IPS-15b (cell line): Measurements from ENCODE around the gene ACTRT2.

Source experiments
- H3K27me3 ChIP-seq: one replicate; pipeline ENCODE4 v1.6.1; 2013; ENCODE audit warnings: low read length; ENCODE audit not compliant: control insufficient read depth, insufficient read depth
- H3K36me3 ChIP-seq: one replicate; pipeline ENCODE4 v1.6.1; 2013; ENCODE audit warnings: low read length; ENCODE audit not compliant: control insufficient read depth, insufficient read depth
- H3K4me1 ChIP-seq: one replicate; pipeline ENCODE4 v1.6.1; 2013; ENCODE audit warnings: mild to moderate bottlenecking, low read length; ENCODE audit not compliant: control insufficient read depth, insufficient read depth
- H3K4me3 ChIP-seq: one replicate; pipeline ENCODE4 v1.5.1; 2013; ENCODE audit warnings: low read depth, low read length
- H3K9ac ChIP-seq: one replicate; pipeline ENCODE4 v1.6.1; 2013; ENCODE audit warnings: low read depth, mild to moderate bottlenecking, low read length
- H3K9me3 ChIP-seq: one replicate; pipeline ENCODE4 v1.6.1; 2013; ENCODE audit warnings: mild to moderate bottlenecking, low read length; ENCODE audit not compliant: control insufficient read depth, insufficient read depth

Gene ACTRT2

GRCh38 chr1:3009556-3009955 lies 11.7 kb upstream of the ACTRT2 start:
- Histone ChIP-seq H3K4me1 (no peaks in the 10 kb centered on the region), H3K36me3 (no peaks in the 10 kb centered on the region), H3K27me3 (peaks cover 7% of the 10 kb centered on the region), H3K9me3 (peaks cover 4% of the 10 kb centered on the region), H3K4me3 (no peak overlapping the region), H3K9ac (no peak overlapping the region)

DNA sequence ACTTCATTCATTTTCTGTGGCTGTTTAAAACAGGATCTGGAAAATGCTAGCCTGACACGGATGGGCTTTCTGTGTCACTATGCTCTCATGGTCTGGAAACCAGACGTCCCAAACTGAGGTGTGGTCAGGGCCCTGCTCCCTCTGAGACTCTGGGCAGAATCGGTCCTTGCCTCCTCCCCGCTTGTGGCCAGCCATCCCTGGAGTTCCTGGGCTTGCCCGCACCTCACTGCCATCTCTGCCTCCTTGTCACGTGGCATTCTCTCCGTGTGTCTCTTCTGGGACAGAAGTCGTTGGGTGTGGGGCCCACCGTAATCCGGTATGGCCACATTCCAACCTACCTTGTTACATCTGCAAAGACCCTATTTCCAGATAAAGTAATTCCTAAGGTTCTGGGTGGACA lies 10.1 kb upstream of the ACTRT2 start:
- H3K9me3 ChIP-seq = peaks cover 4% of the 10 kb centered on the region
- peaks cover 7% of the 10 kb centered on the region for H3K27me3 ChIP-seq
- H3K4me1 ChIP-seq = no peaks in the 10 kb centered on the region

GRCh38 chr1:3011631-3012455 lies 9.4 kb upstream of the ACTRT2 start:
- no peak overlapping the region for H3K4me3 ChIP-seq
- H3K4me1 ChIP-seq = no peaks in the 10 kb centered on the region
- H3K9ac ChIP-seq = no peak overlapping the region
- H3K27me3 ChIP-seq = peaks cover 7% of the 10 kb centered on the region
- peaks cover 4% of the 10 kb centered on the region for H3K9me3 ChIP-seq
- H3K36me3 ChIP-seq = no peaks in the 10 kb centered on the region

More for the DNA sequence above, 10.1 kb upstream of the ACTRT2 start:
- Histone ChIP-seq H3K9ac (no peak overlapping the region), H3K36me3 (no peaks in the 10 kb centered on the region), H3K4me3 (no peak overlapping the region)

DNA sequence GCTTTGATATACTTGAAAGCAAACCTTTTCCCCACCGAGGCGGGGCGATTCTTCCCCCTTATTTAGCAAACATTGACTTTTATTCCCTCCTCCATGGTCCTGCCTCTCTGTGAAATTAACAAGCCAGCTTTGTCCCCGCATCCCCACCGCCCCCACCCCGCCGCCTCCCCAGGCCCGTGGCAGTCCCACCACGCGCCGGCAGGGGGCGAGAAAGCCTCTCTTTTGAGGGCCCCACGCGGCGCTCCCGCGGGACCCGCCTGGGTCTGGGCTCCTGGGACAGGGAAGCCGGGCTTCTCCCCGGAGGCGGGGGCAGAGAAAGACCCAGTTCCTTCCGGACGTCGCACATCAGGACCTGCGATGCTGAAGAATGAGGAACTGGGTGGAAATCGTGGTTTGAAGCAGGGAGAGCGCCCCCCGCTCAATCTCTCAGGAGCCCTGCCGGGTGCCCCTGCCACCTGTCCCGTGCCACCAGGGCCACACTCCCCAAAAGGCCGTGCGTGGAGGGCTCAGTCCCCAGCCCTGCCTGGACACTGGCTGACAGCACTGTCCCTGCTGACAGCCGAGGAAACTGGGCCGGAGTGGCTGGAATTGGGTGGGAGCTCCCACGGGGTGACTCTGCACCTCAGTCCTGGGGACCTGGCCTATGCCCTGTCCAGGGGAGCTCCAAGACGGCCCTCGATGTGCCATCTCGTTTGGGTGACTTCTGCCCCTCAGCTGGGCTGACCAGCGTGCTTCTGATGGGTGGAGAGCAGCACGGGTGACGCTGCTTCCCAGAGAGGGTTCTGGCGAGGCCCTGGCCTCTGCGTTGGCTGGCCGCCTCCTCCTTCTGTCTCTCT lies 8.6 kb upstream of the ACTRT2 start:
- Histone ChIP-seq H3K4me3 (no peak overlapping the region), H3K4me1 (no peaks in the 10 kb centered on the region), H3K36me3 (no peaks in the 10 kb centered on the region), H3K9ac (no peak overlapping the region), H3K9me3 (peaks cover 4% of the 10 kb centered on the region), H3K27me3 (peaks cover 7% of the 10 kb centered on the region)

DNA sequence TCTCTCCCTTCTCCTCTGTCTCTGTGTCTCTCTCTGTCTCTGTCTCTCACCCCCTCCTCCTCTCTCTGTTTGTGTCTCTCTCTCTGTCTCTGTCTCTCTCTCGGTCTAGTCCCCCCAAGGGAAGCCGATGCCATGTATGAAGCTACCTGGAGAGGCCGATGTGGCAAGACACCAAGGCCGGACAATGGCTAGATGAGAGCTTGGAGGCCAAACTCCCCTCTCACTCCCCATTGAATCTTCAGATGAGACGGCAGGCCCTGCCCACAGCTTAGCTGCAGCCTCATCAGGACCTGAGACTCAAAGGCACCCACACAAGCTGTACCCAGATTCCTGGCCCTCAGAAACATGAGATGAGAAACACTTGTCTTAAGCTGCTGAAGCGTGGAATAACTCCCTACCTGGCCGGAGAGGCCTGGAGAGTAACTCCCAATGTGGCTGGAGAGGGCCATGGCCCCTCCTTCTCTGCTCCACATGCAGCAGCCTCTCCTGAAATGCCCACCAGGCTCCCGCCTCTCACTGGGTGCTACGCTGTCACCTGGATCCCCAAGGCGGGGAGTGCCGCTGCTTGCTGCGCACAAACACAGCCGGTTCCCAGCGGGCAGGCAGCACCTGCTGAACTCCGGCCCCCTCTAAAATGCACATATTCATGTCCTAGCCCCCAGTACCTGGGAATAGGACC lies 7.8 kb upstream of the ACTRT2 start:
- Histone ChIP-seq H3K36me3 (no peaks in the 10 kb centered on the region), H3K4me3 (no peak overlapping the region), H3K27me3 (peaks cover 7% of the 10 kb centered on the region), H3K9ac (no peak overlapping the region), H3K4me1 (no peaks in the 10 kb centered on the region), H3K9me3 (peaks cover 4% of the 10 kb centered on the region)

GRCh38 chr1:3014050-3014440 lies 7.2 kb upstream of the ACTRT2 start:
- H3K9me3 ChIP-seq = no peaks in the 10 kb centered on the region
- H3K9ac ChIP-seq = no peak overlapping the region
- H3K36me3 ChIP-seq = no peaks in the 10 kb centered on the region
- no peaks in the 10 kb centered on the region for H3K4me1 ChIP-seq
- H3K4me3 ChIP-seq = no peak overlapping the region
- H3K27me3 ChIP-seq = peaks cover 7% of the 10 kb centered on the region

DNA sequence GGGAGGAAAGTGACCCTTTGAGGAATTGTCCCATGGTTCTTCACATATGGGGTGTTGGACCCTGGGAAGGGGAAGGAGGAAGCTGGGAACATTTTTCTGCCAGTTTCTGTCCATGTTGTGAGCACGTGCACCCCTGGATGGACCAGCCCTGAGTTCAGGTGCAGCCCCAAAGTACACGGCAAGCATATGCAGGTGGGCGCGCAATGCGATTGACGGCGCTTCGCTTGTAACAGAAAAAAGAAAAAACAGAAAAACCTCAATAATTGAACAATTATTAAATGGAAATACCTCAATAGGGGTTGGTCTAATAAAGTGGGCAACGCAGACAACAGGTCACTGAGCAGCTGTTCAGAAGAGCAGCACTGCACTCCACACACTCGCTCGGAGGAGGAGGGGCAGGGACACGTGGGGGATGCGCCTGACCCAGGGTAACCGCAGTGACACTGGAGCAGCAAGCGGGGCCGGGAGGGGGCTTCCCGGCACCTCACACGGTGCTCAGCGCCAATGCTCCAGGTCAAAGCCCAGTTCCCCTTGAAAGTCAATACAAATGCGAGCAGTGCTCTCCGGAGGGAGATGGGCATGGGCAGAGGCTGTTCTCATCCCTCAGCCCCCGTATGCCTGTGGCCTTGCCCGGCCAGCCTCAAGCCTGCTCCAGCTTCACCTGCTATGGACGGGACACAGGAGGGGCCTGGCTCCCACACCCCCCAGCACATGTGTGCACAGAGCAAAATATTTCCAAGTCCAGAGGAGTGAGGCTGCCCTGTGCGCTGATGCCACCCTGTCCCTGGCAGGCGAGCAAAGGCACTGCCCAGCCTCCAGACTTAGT lies 6.6 kb upstream of the ACTRT2 start:
- H3K9me3 ChIP-seq = no peaks in the 10 kb centered on the region
- peaks cover 7% of the 10 kb centered on the region for H3K27me3 ChIP-seq
- H3K4me1 ChIP-seq = no peaks in the 10 kb centered on the region
- no peak overlapping the region for H3K4me3 ChIP-seq
- H3K36me3 ChIP-seq = no peaks in the 10 kb centered on the region
- no peak overlapping the region for H3K9ac ChIP-seq

DNA sequence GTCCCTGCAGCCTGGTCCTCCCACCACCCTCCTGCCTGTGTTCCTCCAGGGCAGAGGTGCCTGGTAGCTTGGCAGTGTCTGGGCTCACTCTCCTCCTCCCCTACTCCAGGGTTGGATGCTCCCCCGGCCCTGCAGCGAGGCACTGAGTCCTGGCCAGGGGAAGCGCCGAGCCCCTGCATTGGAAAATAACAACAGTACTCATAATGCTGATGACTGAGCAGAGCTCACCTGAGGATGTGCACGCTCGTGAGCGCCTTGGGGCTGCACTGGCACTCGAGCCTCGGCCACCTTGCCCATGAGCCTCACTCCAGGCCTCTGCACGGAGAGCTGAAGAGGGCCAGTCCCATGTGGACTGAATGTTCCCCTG lies 6.0 kb upstream of the ACTRT2 start:
- Histone ChIP-seq H3K36me3 (no peaks in the 10 kb centered on the region), H3K27me3 (peaks cover 7% of the 10 kb centered on the region), H3K9me3 (no peaks in the 10 kb centered on the region), H3K4me3 (no peak overlapping the region), H3K9ac (no peak overlapping the region), H3K4me1 (no peaks in the 10 kb centered on the region)

- Histone ChIP-seq H3K27me3 (peaks cover 7% of the 10 kb centered on the region), H3K9me3 (no peaks in the 10 kb centered on the region), H3K4me1 (no peaks in the 10 kb centered on the region), H3K36me3 (no peaks in the 10 kb centered on the region), H3K4me3 (no peak overlapping the region), H3K9ac (no peak overlapping the region)
These were observed 5.5 kb upstream of the ACTRT2 start for GRCh38 chr1:3015744-3016143.

GRCh38 chr1:3016641-3017439 lies 4.4 kb upstream of the ACTRT2 start:
- Histone ChIP-seq H3K4me1 (no peaks in the 10 kb centered on the region), H3K27me3 (peaks cover 7% of the 10 kb centered on the region), H3K36me3 (no peaks in the 10 kb centered on the region), H3K9ac (no peak overlapping the region), H3K4me3 (no peak overlapping the region), H3K9me3 (no peaks in the 10 kb centered on the region)
